PC-9 (cell line): ENCODE results near the gene CDS2. TPM values are rescaled to one million over a fixed set of nuclear protein-coding genes. Genes with fewer than 3 reads are reported as not detected.
"Not testable (repeated sequence)": the region's sequence is repeated elsewhere in the genome, so short reads cannot be mapped to it uniquely, and the experiment has no call there.

Experiments
- BruUV-seq: library from RNA; stranded (reverse); fragments of 400-500 nt; replicated peaks from 2 replicates; lab custom pipeline; 2021; lab: Mats Ljungman, UMichigan
- CTCF ChIA-PET: fragments of 300-600 bp; sonication (Branson Sonifier 250); formaldehyde crosslinking; loops from one replicate; lab custom pipeline; 2022; ENCODE audit warnings: antibody characterized with exemption; lab: Charles Lee
- POLR2A ChIA-PET: fragments of 300-600 bp; sonication (Branson Sonifier 250); formaldehyde crosslinking; loops from one replicate; lab custom pipeline; 2022; ENCODE audit warnings: antibody characterized with exemption; ENCODE audit not compliant: unreplicated experiment; lab: Charles Lee
- DNase-seq, 2 experiments: peaks; one replicate each; pipeline versions ENCODE4 v3.0.0 to v3.0.0-alpha.2; 2015 to 2022; ENCODE audit warnings: mixed read lengths in 1 of 2
- H2AFZ ChIP-seq: fragments of 200-600 bp; sonication (generic); 2 replicates; pipeline ENCODE4 v1.8.1; 2017; ENCODE audit warnings: antibody characterized with exemption
- H3F3A ChIP-seq: fragments of 200-600 bp; sonication (generic); 2 replicates; pipeline ENCODE4 v1.8.1; 2017; ENCODE audit warnings: antibody characterized with exemption, mild to moderate bottlenecking, low read depth; ENCODE audit not compliant: insufficient read depth
- H3K27ac ChIP-seq: fragments of 200-600 bp; sonication (generic); 2 replicates; pipeline ENCODE4 v1.6.1; 2016; ENCODE audit warnings: mixed run types
- H3K27me3 ChIP-seq: fragments of 200-600 bp; sonication (generic); 2 replicates; pipeline ENCODE4 v1.6.1; 2016; ENCODE audit warnings: low read depth, mixed run types; ENCODE audit not compliant: insufficient read depth
- H3K36me3 ChIP-seq: fragments of 200-600 bp; sonication (generic); 2 replicates; pipeline ENCODE4 v1.6.1; 2016; ENCODE audit warnings: low read depth, mixed run types
- H3K4me1 ChIP-seq: fragments of 200-600 bp; sonication (generic); replicated peaks from 2 replicates; pipeline ENCODE4 v1.6.1; 2016; ENCODE audit warnings: mixed run types; ENCODE audit not compliant: insufficient read depth
- H3K4me2 ChIP-seq: fragments of 200-600 bp; sonication (generic); 2 replicates; pipeline ENCODE4 v1.6.1; 2017; ENCODE audit warnings: mixed run types
- H3K4me3 ChIP-seq: fragments of 200-600 bp; sonication (generic); 2 replicates; pipeline ENCODE4 v1.6.1; 2016; ENCODE audit warnings: mixed run types
- H3K79me2 ChIP-seq: fragments of 200-600 bp; sonication (generic); 2 replicates; pipeline ENCODE4 v1.6.1; 2017; ENCODE audit warnings: low read depth, mixed run types
- H3K9me2 ChIP-seq: fragments of 200-600 bp; sonication (generic); 2 replicates; pipeline ENCODE4 v1.8.1; 2017; ENCODE audit warnings: mild to moderate bottlenecking; ENCODE audit not compliant: insufficient read depth
- H3K9me3 ChIP-seq: fragments of 200-600 bp; sonication (generic); 2 replicates; pipeline ENCODE4 v1.8.1; 2016; ENCODE audit warnings: low read depth; ENCODE audit not compliant: insufficient read depth
- H4K20me1 ChIP-seq: fragments of 200-600 bp; sonication (generic); 2 replicates; pipeline ENCODE4 v1.8.1; 2017; ENCODE audit not compliant: insufficient read depth
- EZH2 ChIP-seq: fragments of 200-600 bp; sonication (generic); IDR thresholded peaks from 2 replicates; pipeline ENCODE4 v1.8.0; 2017; ENCODE audit warnings: antibody characterized with exemption, low read depth
- intact Hi-C: fragments of 100-400 bp; cut with micrococcal nuclease; formaldehyde crosslinking; loops from one replicate; pipeline ENCODE4 v1.10.0; 2022; ENCODE audit not compliant: unreplicated experiment
- total RNA-seq: library from RNA; stranded (reverse); gene quantifications from 2 replicates; pipeline ENCODE4 v1.2.3, GENCODE V29; 2021
- TF ChIP-seq, protein P1 (sequence below): fragments of 200-600 bp; sonication (generic); conservative IDR thresholded peaks from 2 replicates; pipeline ENCODE4 v1.6.1; 2017; ENCODE audit warnings: mixed run types, antibody characterized with exemption, mild to moderate bottlenecking, moderate library complexity

Gene CDS2
- total RNA-seq, 1 experiment from 2014 or later, result 42.8 TPM

- CTCF ChIA-PET, result no interaction called here
These were observed 31.4 kb upstream of the CDS2 start for GRCh38 chr20:5095454-5095853.

GRCh38 chr20:5095931-5096330 lies 30.9 kb upstream of the CDS2 start:
- Histone ChIP-seq H3K4me2 (no peak overlapping the region), H2AFZ (no peak overlapping the region), H3K27ac (no peak overlapping the region), H3K4me3 (no peak overlapping the region), H3K9me2 (no peaks in the 10 kb centered on the region), H3F3A (peaks cover 5% of the 10 kb centered on the region; the same call in 1 of the 2 replicates), H3K4me1 (0 out of 2 replicates have a peak, but pooled peaks cover 4% of the 10 kb centered on the region), H3K36me3 (peaks cover 22% of the 10 kb centered on the region), H3K9me3 (no peaks in the 10 kb centered on the region), H3K79me2 (no peaks in the 10 kb centered on the region), H3K27me3 (no peaks in the 10 kb centered on the region), H4K20me1 (no peaks in the 10 kb centered on the region)
- CTCF ChIA-PET, result no interaction called here
- POLR2A ChIA-PET, result no interaction called here
- no TSS peak for BruUV-seq
- no peak for DNase-seq
- intact Hi-C loops, result no loop called here
- TF ChIP-seq, protein P1, sequence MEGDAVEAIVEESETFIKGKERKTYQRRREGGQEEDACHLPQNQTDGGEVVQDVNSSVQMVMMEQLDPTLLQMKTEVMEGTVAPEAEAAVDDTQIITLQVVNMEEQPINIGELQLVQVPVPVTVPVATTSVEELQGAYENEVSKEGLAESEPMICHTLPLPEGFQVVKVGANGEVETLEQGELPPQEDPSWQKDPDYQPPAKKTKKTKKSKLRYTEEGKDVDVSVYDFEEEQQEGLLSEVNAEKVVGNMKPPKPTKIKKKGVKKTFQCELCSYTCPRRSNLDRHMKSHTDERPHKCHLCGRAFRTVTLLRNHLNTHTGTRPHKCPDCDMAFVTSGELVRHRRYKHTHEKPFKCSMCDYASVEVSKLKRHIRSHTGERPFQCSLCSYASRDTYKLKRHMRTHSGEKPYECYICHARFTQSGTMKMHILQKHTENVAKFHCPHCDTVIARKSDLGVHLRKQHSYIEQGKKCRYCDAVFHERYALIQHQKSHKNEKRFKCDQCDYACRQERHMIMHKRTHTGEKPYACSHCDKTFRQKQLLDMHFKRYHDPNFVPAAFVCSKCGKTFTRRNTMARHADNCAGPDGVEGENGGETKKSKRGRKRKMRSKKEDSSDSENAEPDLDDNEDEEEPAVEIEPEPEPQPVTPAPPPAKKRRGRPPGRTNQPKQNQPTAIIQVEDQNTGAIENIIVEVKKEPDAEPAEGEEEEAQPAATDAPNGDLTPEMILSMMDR, result no peak
- TF ChIP-seq EZH2, result no peak

More at GRCh38 chr20:5095454-5095853, 31.4 kb upstream of the CDS2 start:
- H3K9me3 ChIP-seq, result no peaks in the 10 kb centered on the region
- intact Hi-C loops, result no loop called here
- TF ChIP-seq, protein P1, result no peak
- TF ChIP-seq EZH2, result no peak
- 0 out of 2 replicates have a peak, but pooled peaks cover 4% of the 10 kb centered on the region for H3F3A ChIP-seq
- peaks cover 21% of the 10 kb centered on the region for H3K36me3 ChIP-seq
- DNase-seq, result no peak
- POLR2A ChIA-PET, result interaction anchor here (0.5 kb wide), 2 partner anchors 129 to 315 kb away, joined by 6 to 14 read pairs; no protein-coding TSS in a partner anchor
- no peaks in the 10 kb centered on the region for H4K20me1 ChIP-seq
- H3K79me2 ChIP-seq, result no peaks in the 10 kb centered on the region
- no peaks in the 10 kb centered on the region for H3K27me3 ChIP-seq
- no peak overlapping the region for H3K4me3 ChIP-seq
- H3K4me2 ChIP-seq, result no peak overlapping the region
- no peak overlapping the region for H2AFZ ChIP-seq
- 0 out of 2 replicates have a peak, but pooled peaks cover 3% of the 10 kb centered on the region for H3K4me1 ChIP-seq
- BruUV-seq, result no TSS peak
- no peak overlapping the region for H3K27ac ChIP-seq
- H3K9me2 ChIP-seq, result no peaks in the 10 kb centered on the region

- Histone ChIP-seq H4K20me1 (no peaks in the 10 kb centered on the region), H2AFZ (no peak overlapping the region), H3K4me2 (no peak overlapping the region), H3K4me3 (no peak overlapping the region), H3F3A (peaks cover 10% of the 10 kb centered on the region; the same call in 1 of the 2 replicates), H3K9me2 (no peaks in the 10 kb centered on the region), H3K9me3 (no peaks in the 10 kb centered on the region), H3K27me3 (no peaks in the 10 kb centered on the region), H3K79me2 (no peaks in the 10 kb centered on the region), H3K36me3 (peaks cover 22% of the 10 kb centered on the region), H3K27ac (no peak overlapping the region), H3K4me1 (0 out of 2 replicates have a peak, but pooled peaks cover 4% of the 10 kb centered on the region)
- no peak for DNase-seq
- intact Hi-C loops, result no loop called here
- no peak for TF ChIP-seq EZH2
- TF ChIP-seq, protein P1, result no peak
- no TSS peak for BruUV-seq
- ChIA-PET CTCF (no interaction called here), POLR2A (no interaction called here)
These were observed 30.3 kb upstream of the CDS2 start for GRCh38 chr20:5096463-5096862.

- H3K4me1 ChIP-seq, H2AFZ ChIP-seq, POLR2A ChIA-PET: not testable (repeated sequence)
These were observed 27.8 kb upstream of the CDS2 start for GRCh38 chr20:5099009-5099408.

GRCh38 chr20:5099909-5100308 lies 26.9 kb upstream of the CDS2 start:
- Histone ChIP-seq H3K27ac (0 out of 2 replicates have a peak overlapping the region, but pooled peaks have one; percentile 31), H3F3A (peaks cover 11% of the 10 kb centered on the region; the same call in 1 of the 2 replicates), H3K36me3 (peaks cover 41% of the 10 kb centered on the region)
- H3K79me2 ChIP-seq, POLR2A ChIA-PET, H4K20me1 ChIP-seq, H3K4me1 ChIP-seq, H3K4me3 ChIP-seq, H3K9me2 ChIP-seq, H3K4me2 ChIP-seq, H3K27me3 ChIP-seq, BruUV-seq, H3K9me3 ChIP-seq, H2AFZ ChIP-seq: not testable (repeated sequence)
- CTCF ChIA-PET, result interaction anchor here (1.4 kb wide), 1 partner anchor 149 kb away, joined by 3 read pairs; no protein-coding TSS in a partner anchor
- DNase-seq, result peak in 1 of 2 experiments; percentile 8
- intact Hi-C loops, result loop anchor here (1.0 to 5.0 kb wide), 4 partner anchors 39 to 493 kb away; partner anchors contain the start of gene SLC23A2

More at GRCh38 chr20:5099009-5099408, 27.8 kb upstream of the CDS2 start:
- H3K9me3 ChIP-seq, intact Hi-C loops, H3K27ac ChIP-seq, H3K9me2 ChIP-seq, H3K4me3 ChIP-seq, H3K79me2 ChIP-seq, H4K20me1 ChIP-seq, H3K27me3 ChIP-seq, H3K4me2 ChIP-seq, BruUV-seq: not testable (repeated sequence)
- DNase-seq, result peak in 1 of 2 experiments; percentile 5
- H3K36me3 ChIP-seq, result peaks cover 34% of the 10 kb centered on the region
- H3F3A ChIP-seq, result peaks cover 11% of the 10 kb centered on the region; the same call in 1 of the 2 replicates
- CTCF ChIA-PET, result interaction anchor here (0.6 kb wide), 1 partner anchor 40 kb away, joined by 3 read pairs; no protein-coding TSS in a partner anchor
